H1 (cell line): Measurements from ENCODE around the gene PLA2G4A. TPM values are rescaled to one million over a fixed set of nuclear protein-coding genes. Genes with fewer than 3 reads are reported as not detected.

Source experiments
- CTCF ChIA-PET: fragments of 300-600 bp; sonication (Branson Sonifier 250); formaldehyde crosslinking; loops from one replicate; lab custom pipeline; 2021; ENCODE audit not compliant: partially characterized antibody; lab: Charles Lee
- POLR2A ChIA-PET: fragments of 300-600 bp; sonication (Branson Sonifier 250); formaldehyde crosslinking; loops from one replicate; lab custom pipeline; 2021; ENCODE audit warnings: inconsistent platforms; ENCODE audit not compliant: partially characterized antibody; lab: Charles Lee
- DNase-seq, 2 experiments: peaks; one replicate each; pipeline versions ENCODE4 v3.0.0 to v3.0.0-alpha.2; 2010 to 2022; ENCODE audit warnings: low spot score in 2 of 2, low read depth in 1 of 2, mixed read lengths in 1 of 2
- FAIRE-seq: peaks from 2 replicates; lab custom pipeline; 2011; peaks lifted over from hg19 to GRCh38; lab: Jason Lieb, UNC
- H2AFZ ChIP-seq: 2 replicates; pipeline ENCODE4 v1.8.1; 2012; ENCODE audit warnings: low read length, inconsistent platforms
- H2AK5ac ChIP-seq: 2 replicates; pipeline ENCODE4 v1.6.1; 2013; ENCODE audit warnings: low read depth, low read length
- H2BK120ac ChIP-seq: replicated peaks from 2 replicates; pipeline ENCODE3; 2013; ENCODE audit warnings: low read depth, low read length, inconsistent platforms
- H2BK12ac ChIP-seq: 2 replicates; pipeline ENCODE4 v1.6.1; 2013; ENCODE audit warnings: low read depth, low read length
- H2BK15ac ChIP-seq: 2 replicates; pipeline ENCODE4 v1.6.1; 2013; ENCODE audit warnings: low read length
- H2BK20ac ChIP-seq: 2 replicates; pipeline ENCODE4 v1.6.1; 2013; ENCODE audit warnings: low read length
- H2BK5ac ChIP-seq: 2 replicates; pipeline ENCODE4 v1.6.1; 2013; ENCODE audit warnings: low read depth, low read length
- H3K14ac ChIP-seq: 2 replicates; pipeline ENCODE4 v1.6.1; 2013; ENCODE audit warnings: inconsistent platforms; ENCODE audit not compliant: insufficient read length
- H3K18ac ChIP-seq: 2 replicates; pipeline ENCODE4 v1.6.1; 2013; ENCODE audit warnings: low read length; ENCODE audit errors: extremely low read depth
- H3K23ac ChIP-seq: 2 replicates; pipeline ENCODE4 v1.6.1; 2013; ENCODE audit warnings: inconsistent platforms; ENCODE audit not compliant: insufficient read length
- H3K23me2 ChIP-seq: 2 replicates; pipeline ENCODE4 v1.6.1; 2013; ENCODE audit warnings: low read depth, low read length
- H3K27ac ChIP-seq: 2 replicates; pipeline ENCODE4 v1.6.1; 2011; ENCODE audit warnings: low read depth, low read length, inconsistent platforms
- H3K27me3 ChIP-seq, 4 experiments: replicated peaks in 1 of 4; 1 replicate in 1 of 4; 2 replicates in 3 of 4; pipeline versions ENCODE4 v1.6.1 to v1.8.1; 2011 to 2013; ENCODE audit warnings: low read length in 3 of 4, mild to moderate bottlenecking in 3 of 4, inconsistent platforms in 2 of 4, mixed read lengths in 2 of 4, moderate library complexity in 1 of 4; ENCODE audit not compliant: control insufficient read depth in 3 of 4, insufficient read depth in 3 of 4; ENCODE audit errors: extremely low read depth in 1 of 4
- H3K36me3 ChIP-seq, 4 experiments: 2 replicates each; pipeline versions ENCODE4 v1.6.1 to v1.8.1; 2011 to 2013; ENCODE audit warnings: mild to moderate bottlenecking in 4 of 4, low read length in 3 of 4, moderate library complexity in 2 of 4, control low read depth in 1 of 4, inconsistent platforms in 1 of 4; ENCODE audit not compliant: insufficient read depth in 4 of 4, control insufficient read depth in 2 of 4
- H3K4ac ChIP-seq: replicated peaks from 2 replicates; pipeline ENCODE3; 2013; ENCODE audit warnings: low read length, low read depth, mixed read lengths, inconsistent platforms; ENCODE audit not compliant: insufficient read length
- H3K4me1 ChIP-seq, 4 experiments: replicated peaks in 1 of 4; 1 replicate in 1 of 4; 2 replicates in 3 of 4; pipeline versions ENCODE4 v1.6.1 to v1.8.1; 2011 to 2013; ENCODE audit warnings: low read length in 3 of 4, inconsistent platforms in 2 of 4, mixed read lengths in 1 of 4; ENCODE audit not compliant: insufficient read depth in 4 of 4, control insufficient read depth in 3 of 4
- H3K4me2 ChIP-seq, 2 experiments: 2 replicates each; pipeline versions ENCODE4 v1.6.1 to v1.8.1; 2011 to 2013; ENCODE audit warnings: low read depth in 2 of 2, low read length in 2 of 2, control low read depth in 1 of 2, inconsistent platforms in 1 of 2, mild to moderate bottlenecking in 1 of 2; ENCODE audit not compliant: insufficient read depth in 1 of 2
- H3K4me3 ChIP-seq, 4 experiments: fragments of 200-600, 300-600 bp in 1 of 4; sonication (generic), shearing (Covaris generic), sonication (Bioruptor Twin) in 1 of 4; 2 replicates each; pipeline versions ENCODE4 v1.5.1 to v1.8.1; 2011 to 2016; ENCODE audit warnings: low read length in 4 of 4, low read depth in 3 of 4, control low read depth in 2 of 4, inconsistent platforms in 2 of 4, mild to moderate bottlenecking in 2 of 4, mixed read lengths in 1 of 4, moderate library complexity in 1 of 4; ENCODE audit not compliant: insufficient read depth in 2 of 4; ENCODE audit errors: extremely low read depth in 1 of 4
- H3K56ac ChIP-seq: replicated peaks from 2 replicates; pipeline ENCODE3; 2013; ENCODE audit warnings: low read depth, mild to moderate bottlenecking, mixed read lengths, low read length, inconsistent platforms; ENCODE audit not compliant: insufficient read length
- H3K79me1 ChIP-seq: 2 replicates; pipeline ENCODE4 v1.6.1; 2013; ENCODE audit warnings: low read depth, low read length, control low read depth
- H3K79me2 ChIP-seq, 2 experiments: 2 replicates each; pipeline versions ENCODE4 v1.6.1 to v1.8.1; 2012 to 2013; ENCODE audit warnings: low read length in 2 of 2, mild to moderate bottlenecking in 2 of 2, inconsistent platforms in 1 of 2; ENCODE audit not compliant: insufficient read depth in 2 of 2, control insufficient read depth in 1 of 2
- H3K9ac ChIP-seq, 4 experiments: replicated peaks in 1 of 4; 1 replicate in 1 of 4; 2 replicates in 3 of 4; pipeline versions ENCODE4 v1.6.1 to v1.8.1; 2011 to 2013; ENCODE audit warnings: low read depth in 3 of 4, low read length in 3 of 4, control low read depth in 2 of 4, mild to moderate bottlenecking in 2 of 4, moderate library complexity in 2 of 4, inconsistent platforms in 1 of 4; ENCODE audit errors: extremely low read depth in 1 of 4
- H3K9me3 ChIP-seq, 2 experiments: 2 replicates each; pipeline versions ENCODE4 v1.6.1 to v1.8.1; 2012 to 2013; ENCODE audit warnings: mild to moderate bottlenecking in 2 of 2, moderate library complexity in 2 of 2, control low read depth in 1 of 2, inconsistent platforms in 1 of 2, low read depth in 1 of 2, low read length in 1 of 2, mixed read lengths in 1 of 2; ENCODE audit not compliant: insufficient read depth in 2 of 2
- H4K20me1 ChIP-seq, 2 experiments: replicated peaks in 1 of 2; 2 replicates each; pipeline versions ENCODE3 to v1.8.1; 2011 to 2013; ENCODE audit warnings: inconsistent platforms in 2 of 2, low read length in 2 of 2, mild to moderate bottlenecking in 1 of 2; ENCODE audit not compliant: insufficient read depth in 2 of 2, control insufficient read depth in 1 of 2
- H4K5ac ChIP-seq: 2 replicates; pipeline ENCODE4 v1.6.1; 2013; ENCODE audit warnings: low read length, low read depth, mixed read lengths, inconsistent platforms; ENCODE audit not compliant: insufficient read length
- H4K8ac ChIP-seq: 2 replicates; pipeline ENCODE4 v1.8.0; 2013; ENCODE audit warnings: mild to moderate bottlenecking, moderate library complexity, low read length, inconsistent platforms; ENCODE audit not compliant: insufficient read depth; ENCODE audit errors: extremely low read depth
- H4K91ac ChIP-seq: replicated peaks from 2 replicates; pipeline ENCODE3; 2013; ENCODE audit warnings: low read length, mixed read lengths, inconsistent platforms; ENCODE audit not compliant: insufficient read length
- EZH2 ChIP-seq: fragments of 200-600 bp; sonication (generic); IDR thresholded peaks from 2 replicates; pipeline ENCODE4 v1.7.1; 2012; ENCODE audit warnings: low read depth, mild to moderate bottlenecking, moderate library complexity, low read length, inconsistent platforms; ENCODE audit not compliant: severe bottlenecking
- POU5F1 ChIP-seq: IDR thresholded peaks from 2 replicates; pipeline ENCODE4 v1.6.1; 2011; ENCODE audit warnings: low read depth, mild to moderate bottlenecking, low read length, moderate library complexity
- WGBS, 2 experiments: shearing (Covaris generic) in 1 of 2; methylation state at CpG; one replicate each; pipeline versions ENCODE4 v1.1.6 to v1.1.7; 2013 to 2015; ENCODE audit warnings: low lambda C conversion rate in 2 of 2, mixed read lengths in 2 of 2, inconsistent platforms in 1 of 2, low coverage in 1 of 2, missing lambda C conversion rate in 1 of 2; ENCODE audit not compliant: insufficient replicate concordance in 2 of 2, insufficient coverage in 1 of 2, insufficient read length in 1 of 2; ENCODE audit errors: extremely low coverage in 1 of 2, missing lambda C conversion rate in 1 of 2; 5-methylcytosine and 5-hydroxymethylcytosine counted together
- polyA plus RNA-seq, 7 experiments: library from polyadenylated mRNA; depleted of rRNA in 3 of 7; stranded (reverse) in 5 of 7; unstranded in 2 of 7; fragments of >200 nt in 5 of 7; fragments of 200-250 nt in 2 of 7; gene quantifications; 1 replicate in 5 of 7; 2 replicates in 1 of 7; 4 replicates in 1 of 7; pipeline versions ENCODE4 v1.2.1 to v1.2.3, GENCODE V29; 2011 to 2013; ENCODE audit warnings: missing spikeins in 2 of 7, mixed read lengths in 2 of 7
- total RNA-seq: library from RNA; stranded (reverse); fragmentation: NEBNext Ultra II Directional; extraction: Animal tissue kit (Norgen Biotek cat#: 25700); gene quantifications from 2 replicates; pipeline ENCODE4 v1.2.1, GENCODE V29; 2021

The PLA2G4A gene
- total and polyA plus RNA-seq, 2 of the 8 experiments (the other 6 are each of a cell fraction or from before 2014, with no cell fraction given), result 0.63 to 1.4 TPM

GRCh38 chr1:186865857-186866256 is 37.1 kb downstream of the PLA2G4A start:
- no peak overlapping the region for H3K27ac ChIP-seq
- H3K56ac ChIP-seq, result no peak overlapping the region
- H2BK120ac ChIP-seq, result no peak overlapping the region
- H3K79me2 ChIP-seq, result no peaks in the 10 kb centered on the region
- no peaks in the 10 kb centered on the region for H3K4me1 ChIP-seq
- FAIRE-seq, result no peak
- TF ChIP-seq POU5F1 (no peak), EZH2 (no peak)
- 88% methylated on average over 3 of the region's 3 CpGs; no CpG with 5 or more reads in 1 of the 2 experiments for WGBS, 2 experiments
- no peaks in the 10 kb centered on the region for H3K36me3 ChIP-seq
- H3K18ac ChIP-seq, result no peak overlapping the region
- H2AK5ac ChIP-seq, result no peak overlapping the region
- no peak overlapping the region for H2BK20ac ChIP-seq
- no peaks in the 10 kb centered on the region for H3K9me3 ChIP-seq
- no peaks in the 10 kb centered on the region for H3K27me3 ChIP-seq
- H3K79me1 ChIP-seq, result no peaks in the 10 kb centered on the region
- no peak overlapping the region for H3K4ac ChIP-seq
- H2AFZ ChIP-seq, result no peak overlapping the region
- H3K4me2 ChIP-seq, result no peak overlapping the region
- no peaks in the 10 kb centered on the region for H3K23me2 ChIP-seq
- H3K4me3 ChIP-seq, result no peak overlapping the region
- no peak overlapping the region for H4K91ac ChIP-seq
- DNase-seq, result no peak
- no peak overlapping the region for H2BK5ac ChIP-seq
- H4K8ac ChIP-seq, result no peak overlapping the region
- no peak overlapping the region for H3K9ac ChIP-seq
- no peak overlapping the region for H2BK15ac ChIP-seq
- no peak overlapping the region for H3K14ac ChIP-seq
- ChIA-PET CTCF (no interaction called here), POLR2A (no interaction called here)
- no peak overlapping the region for H3K23ac ChIP-seq
- no peak overlapping the region for H4K5ac ChIP-seq
- H4K20me1 ChIP-seq, result no peaks in the 10 kb centered on the region
- H2BK12ac ChIP-seq, result no peak overlapping the region
